Stimulated activated naive CD8-positive, alpha-beta T cell treated with anti-CD3 and anti-CD28 coated beads, Interleukin-15, Interleukin-2, amounts not matched to agents 100 ng/mL and 50 ng/mL, for 24 hours (primary cell): ENCODE results near the gene SUGP2.
"Not testable (repeated sequence)": the region's sequence is repeated elsewhere in the genome, so short reads cannot be mapped to it uniquely, and the experiment has no call there.

Experiments
- H3K27ac Mint-ChIP-seq: one replicate; pipeline ENCODE4 v1.8.0; 2021; ENCODE audit warnings: mild to moderate bottlenecking, mixed read lengths
- H3K27me3 Mint-ChIP-seq: one replicate; pipeline ENCODE4 v1.8.0; 2021; ENCODE audit warnings: mixed read lengths
- H3K36me3 Mint-ChIP-seq: one replicate; pipeline ENCODE4 v1.8.0; 2021; ENCODE audit warnings: low read depth, mixed read lengths
- H3K4me1 Mint-ChIP-seq: one replicate; pipeline ENCODE4 v1.8.0; 2021; ENCODE audit warnings: low read depth, mixed read lengths
- H3K4me3 Mint-ChIP-seq: one replicate; pipeline ENCODE4 v1.8.0; 2021; ENCODE audit warnings: mild to moderate bottlenecking, mixed read lengths
- H3K9me3 Mint-ChIP-seq: one replicate; pipeline ENCODE4 v1.8.0; 2021; ENCODE audit warnings: mixed read lengths

Gene SUGP2

GRCh38 chr19:19026299-19026971 lies 6.9 kb downstream of the SUGP2 start:
- no peaks in the 10 kb centered on the region for H3K9me3 Mint-ChIP-seq
- H3K4me3 Mint-ChIP-seq, result no peak overlapping the region
- H3K27ac Mint-ChIP-seq, result no peak overlapping the region
- H3K36me3 Mint-ChIP-seq, result peaks cover 72% of the 10 kb centered on the region
- H3K4me1 Mint-ChIP-seq, result peaks cover 34% of the 10 kb centered on the region
- H3K27me3 Mint-ChIP-seq, result no peaks in the 10 kb centered on the region

GRCh38 chr19:19025861-19026260 lies 7.5 kb downstream of the SUGP2 start:
- no peak overlapping the region for H3K4me3 Mint-ChIP-seq
- no peak overlapping the region for H3K27ac Mint-ChIP-seq
- H3K9me3 Mint-ChIP-seq, result no peaks in the 10 kb centered on the region
- peaks cover 32% of the 10 kb centered on the region for H3K4me1 Mint-ChIP-seq
- H3K36me3 Mint-ChIP-seq, result peaks cover 74% of the 10 kb centered on the region
- H3K27me3 Mint-ChIP-seq, result no peaks in the 10 kb centered on the region

DNA sequence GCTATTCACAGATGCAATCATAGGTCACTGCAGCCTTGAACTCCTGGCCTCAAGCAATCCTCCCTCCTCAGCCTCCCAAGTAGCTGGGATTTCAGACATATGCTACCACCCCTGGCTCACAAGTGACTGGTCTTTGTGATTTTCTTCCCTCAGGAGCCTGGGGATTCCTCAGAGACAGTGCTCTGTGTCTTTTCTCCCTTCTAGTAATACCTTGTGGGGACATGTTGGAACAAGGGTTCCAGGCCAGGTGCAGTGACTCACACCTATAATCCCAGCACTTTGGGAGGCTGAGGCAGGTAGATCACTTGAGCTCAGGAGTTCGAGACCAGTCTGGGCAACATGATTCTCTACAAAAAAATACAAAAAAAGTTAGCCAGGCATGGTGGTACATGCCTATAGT lies 9.9 kb downstream of the SUGP2 start:
- H3K27ac Mint-ChIP-seq, H3K27me3 Mint-ChIP-seq, H3K9me3 Mint-ChIP-seq, H3K4me3 Mint-ChIP-seq: not testable (repeated sequence)
- Mint-ChIP-seq H3K4me1 (peaks cover 25% of the 10 kb centered on the region), H3K36me3 (peaks cover 71% of the 10 kb centered on the region)

DNA sequence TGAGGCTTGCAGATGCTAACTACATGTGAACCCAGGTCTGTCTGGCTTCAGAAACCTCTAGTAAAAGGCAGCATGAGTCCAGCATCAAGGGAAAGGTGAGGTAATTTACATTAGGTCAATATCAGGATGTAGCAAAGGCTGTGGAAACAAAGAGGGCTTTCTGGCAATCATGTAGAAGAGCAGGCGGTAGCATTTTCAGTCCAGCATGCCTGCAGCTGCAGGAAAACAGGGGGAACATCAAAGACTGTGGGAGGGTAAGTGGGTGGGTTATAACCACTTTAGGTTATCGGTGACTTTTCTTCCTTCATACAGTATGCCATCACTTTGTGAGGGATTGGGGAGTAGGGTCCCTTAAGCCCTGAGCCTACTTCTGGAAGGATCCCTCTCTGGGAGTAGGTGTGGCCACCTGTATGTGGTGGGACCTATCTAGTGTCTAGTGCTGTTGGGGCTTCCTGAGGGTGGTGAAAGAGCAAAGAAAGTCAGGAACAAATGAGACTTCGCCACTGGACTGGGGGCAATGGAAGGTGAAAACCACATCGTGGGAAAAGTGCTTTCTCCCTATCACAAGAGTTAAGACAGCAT lies 10.8 kb downstream of the SUGP2 start:
- Mint-ChIP-seq H3K4me3 (peak overlapping the region; percentile 11), H3K4me1 (peaks cover 25% of the 10 kb centered on the region), H3K36me3 (peaks cover 63% of the 10 kb centered on the region), H3K9me3 (no peaks in the 10 kb centered on the region), H3K27me3 (no peaks in the 10 kb centered on the region), H3K27ac (peak overlapping the region; percentile 70)

DNA sequence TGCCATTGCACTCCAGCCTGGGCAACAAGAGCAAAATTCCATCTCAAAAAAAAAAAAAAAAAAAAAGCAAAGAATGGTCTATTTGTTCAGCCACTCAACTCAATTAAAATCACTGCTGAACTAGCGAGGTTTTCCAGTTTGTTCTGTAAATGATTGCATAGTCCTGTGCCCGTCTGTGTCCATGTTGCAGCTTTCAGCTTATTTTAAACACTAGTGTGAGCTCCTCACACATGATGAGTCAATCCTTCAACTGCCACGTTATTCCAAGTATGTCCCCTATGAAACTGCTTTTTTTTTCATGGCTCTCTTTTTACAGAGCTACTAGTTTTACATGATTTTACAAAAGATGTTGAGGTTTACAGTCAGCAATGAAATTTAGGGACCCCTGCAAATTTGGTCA lies 12.2 kb downstream of the SUGP2 start:
- H3K4me1 Mint-ChIP-seq, result peaks cover 18% of the 10 kb centered on the region
- H3K36me3 Mint-ChIP-seq, result peaks cover 62% of the 10 kb centered on the region
- no peak overlapping the region for H3K4me3 Mint-ChIP-seq
- no peak overlapping the region for H3K27ac Mint-ChIP-seq
- H3K27me3 Mint-ChIP-seq, result no peaks in the 10 kb centered on the region
- H3K9me3 Mint-ChIP-seq, result no peaks in the 10 kb centered on the region

- H3K9me3 Mint-ChIP-seq, result no peaks in the 10 kb centered on the region
- peaks cover 66% of the 10 kb centered on the region for H3K36me3 Mint-ChIP-seq
- H3K27ac Mint-ChIP-seq, result no peak overlapping the region
- H3K4me1 Mint-ChIP-seq, result no peaks in the 10 kb centered on the region
- H3K27me3 Mint-ChIP-seq, result no peaks in the 10 kb centered on the region
- H3K4me3 Mint-ChIP-seq, result no peak overlapping the region
These were observed 22.8 kb downstream of the SUGP2 start for GRCh38 chr19:19010551-19010950.

DNA sequence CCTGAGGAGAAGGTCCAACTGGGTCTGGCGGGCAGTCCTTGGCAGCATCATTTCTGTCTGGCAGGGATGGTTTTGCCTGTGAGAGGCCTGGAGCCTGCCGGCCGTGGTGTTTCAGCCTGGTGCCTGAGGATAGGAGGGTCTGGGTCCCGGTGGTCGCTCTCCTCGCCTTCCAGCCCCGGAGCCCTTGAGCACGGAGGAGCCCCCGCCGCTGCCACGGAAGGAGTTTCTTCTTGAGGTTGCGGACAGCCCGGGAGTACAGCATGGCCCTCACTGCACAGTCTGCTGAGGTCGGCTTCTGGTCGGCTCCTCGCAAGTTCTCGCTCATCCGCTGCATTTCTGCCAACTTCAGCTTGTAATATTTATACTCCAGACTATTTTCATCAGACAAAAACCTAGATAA lies 23.4 kb downstream of the SUGP2 start:
- Mint-ChIP-seq H3K27me3 (no peaks in the 10 kb centered on the region), H3K36me3 (peaks cover 72% of the 10 kb centered on the region), H3K4me3 (no peak overlapping the region), H3K9me3 (no peaks in the 10 kb centered on the region), H3K4me1 (no peaks in the 10 kb centered on the region), H3K27ac (no peak overlapping the region)

GRCh38 chr19:19006213-19006612 lies 27.1 kb downstream of the SUGP2 start:
- Mint-ChIP-seq H3K27me3 (no peaks in the 10 kb centered on the region), H3K4me1 (no peaks in the 10 kb centered on the region), H3K4me3 (no peak overlapping the region), H3K9me3 (no peaks in the 10 kb centered on the region), H3K36me3 (peaks cover 75% of the 10 kb centered on the region), H3K27ac (no peak overlapping the region)

DNA sequence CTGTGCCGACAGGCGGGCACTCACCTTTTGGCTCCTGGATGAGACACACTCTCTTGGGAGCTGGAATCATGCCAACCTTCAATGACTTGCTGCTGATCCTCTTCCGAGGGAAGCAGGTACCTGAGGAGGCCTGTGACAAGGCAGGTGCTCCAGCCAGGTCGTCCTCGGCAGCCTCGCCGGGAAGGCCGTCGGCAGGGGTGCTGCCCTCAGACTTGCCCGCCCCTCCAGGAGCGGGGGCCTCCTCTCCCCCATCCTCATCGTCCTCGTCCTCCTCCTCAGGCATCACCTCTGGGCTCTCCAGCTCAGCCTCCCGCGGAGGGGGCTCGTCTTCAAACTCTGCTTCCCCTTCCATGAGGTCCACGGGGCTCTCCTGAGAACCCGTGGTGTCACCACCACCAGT lies 29.2 kb downstream of the SUGP2 start:
- Mint-ChIP-seq H3K9me3 (no peaks in the 10 kb centered on the region), H3K27ac (no peak overlapping the region), H3K36me3 (peaks cover 71% of the 10 kb centered on the region), H3K27me3 (no peaks in the 10 kb centered on the region), H3K4me1 (peaks cover 8% of the 10 kb centered on the region), H3K4me3 (no peak overlapping the region)

DNA sequence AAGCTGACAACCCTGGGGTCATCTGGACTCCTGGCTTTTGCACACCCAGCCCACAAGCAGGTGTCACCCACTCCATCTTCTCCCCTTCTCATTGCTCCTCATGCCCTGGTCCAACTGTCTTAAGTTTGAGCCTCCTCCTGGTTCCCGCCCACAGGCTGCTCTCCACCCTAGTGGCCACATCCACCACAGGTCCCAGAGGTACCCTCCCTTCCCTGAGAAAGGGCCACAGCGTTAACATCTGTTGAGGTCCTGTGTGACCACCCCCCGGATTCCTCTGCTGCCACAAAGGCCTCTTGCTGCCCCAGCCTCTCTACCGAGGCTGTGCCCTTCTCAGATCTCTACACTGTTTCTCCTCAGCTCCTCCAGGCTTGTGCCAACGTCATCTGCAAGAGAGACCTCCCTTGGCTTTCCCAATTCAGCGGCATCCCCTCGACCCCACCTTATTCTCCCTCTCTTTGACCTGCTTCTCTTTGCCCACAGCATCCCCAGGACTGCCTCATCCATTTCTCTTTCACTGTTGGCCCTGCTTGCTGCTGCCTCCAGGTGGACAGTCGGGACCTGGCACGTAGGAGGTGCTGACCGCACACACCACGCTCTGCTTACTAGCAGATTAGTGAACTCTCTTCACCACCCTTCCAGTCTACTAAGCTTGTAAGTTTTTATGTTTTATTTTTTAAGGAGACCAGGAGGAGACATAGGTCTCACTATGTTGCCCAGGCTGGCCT lies 33.3 kb downstream of the SUGP2 start:
- Mint-ChIP-seq H3K9me3 (no peaks in the 10 kb centered on the region), H3K27ac (no peak overlapping the region), H3K4me1 (peaks cover 8% of the 10 kb centered on the region)

GRCh38 chr19:18999016-18999758 lies 34.1 kb downstream of the SUGP2 start:
- Mint-ChIP-seq H3K4me3 (no peak overlapping the region), H3K27ac (no peak overlapping the region), H3K27me3 (no peaks in the 10 kb centered on the region), H3K4me1 (peaks cover 8% of the 10 kb centered on the region), H3K9me3 (no peaks in the 10 kb centered on the region), H3K36me3 (peaks cover 51% of the 10 kb centered on the region)

More for the DNA sequence above, 33.3 kb downstream of the SUGP2 start:
- Mint-ChIP-seq H3K36me3 (peaks cover 53% of the 10 kb centered on the region), H3K27me3 (no peaks in the 10 kb centered on the region), H3K4me3 (no peak overlapping the region)

DNA sequence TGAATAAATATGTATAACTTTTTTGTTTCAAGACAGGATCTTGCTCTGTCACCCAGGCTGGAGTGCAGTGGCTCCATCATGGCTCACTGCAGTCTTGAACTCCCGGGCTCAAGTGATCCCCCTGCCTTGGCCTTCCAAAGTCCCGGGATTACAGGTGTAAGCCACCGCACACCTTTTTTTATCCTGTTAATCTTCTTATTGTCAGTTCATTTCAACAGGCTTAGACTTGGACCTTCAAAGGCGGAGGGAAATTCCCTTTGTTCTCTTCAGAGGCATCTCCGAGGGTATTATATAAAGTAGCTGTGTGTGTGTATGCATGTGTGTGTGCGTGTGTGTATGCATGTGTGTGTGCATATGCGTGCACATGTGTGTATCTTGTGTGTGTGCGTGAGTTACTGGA lies 35.0 kb downstream of the SUGP2 start:
- H3K27ac Mint-ChIP-seq, result peak overlapping the region; percentile 45
- no peaks in the 10 kb centered on the region for H3K27me3 Mint-ChIP-seq
- H3K9me3 Mint-ChIP-seq, result no peaks in the 10 kb centered on the region
- peaks cover 56% of the 10 kb centered on the region for H3K36me3 Mint-ChIP-seq
- H3K4me3 Mint-ChIP-seq, result no peak overlapping the region
- peaks cover 8% of the 10 kb centered on the region for H3K4me1 Mint-ChIP-seq

- no peaks in the 10 kb centered on the region for H3K9me3 Mint-ChIP-seq
- H3K4me3 Mint-ChIP-seq, result no peak overlapping the region
- peaks cover 56% of the 10 kb centered on the region for H3K36me3 Mint-ChIP-seq
- no peak overlapping the region for H3K27ac Mint-ChIP-seq
- no peaks in the 10 kb centered on the region for H3K27me3 Mint-ChIP-seq
- H3K4me1 Mint-ChIP-seq, result peaks cover 8% of the 10 kb centered on the region
These were observed 36.4 kb downstream of the SUGP2 start for GRCh38 chr19:18996796-18997394.

DNA sequence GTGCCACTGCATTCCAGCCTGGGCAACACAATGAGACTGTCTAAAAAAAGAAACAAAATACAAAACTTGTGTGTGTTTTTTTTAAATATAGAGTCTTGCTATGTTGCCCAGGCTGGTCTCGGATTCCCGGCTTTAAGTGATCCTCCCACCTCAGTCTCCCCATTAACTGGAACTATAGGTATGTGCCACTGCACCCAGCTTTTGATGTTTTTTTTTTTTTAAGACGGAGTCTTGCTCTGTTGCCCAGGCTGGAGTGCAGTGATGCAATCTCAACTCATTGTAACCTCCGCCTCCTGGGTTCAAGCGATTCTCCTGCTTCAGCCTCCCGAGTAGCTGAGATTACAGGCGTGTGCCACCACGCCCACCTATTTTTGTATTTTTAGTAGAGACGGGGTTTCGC lies 37.0 kb downstream of the SUGP2 start:
- Mint-ChIP-seq H3K4me1 (peaks cover 8% of the 10 kb centered on the region), H3K27ac (no peak overlapping the region), H3K4me3 (no peak overlapping the region), H3K27me3 (no peaks in the 10 kb centered on the region), H3K36me3 (peaks cover 52% of the 10 kb centered on the region), H3K9me3 (no peaks in the 10 kb centered on the region)
